Activated CD4-positive, alpha-beta T cell treated with anti-CD3 and anti-CD28 coated beads, Interleukin-2, amount 50 U/mL, for 4 hours (primary cell): ENCODE data around the gene UROD.

Experiments used
- DNase-seq, 2 experiments: peaks; one replicate each; pipeline ENCODE4 v3.0.0-alpha.2; 2020

UROD gene

DNA sequence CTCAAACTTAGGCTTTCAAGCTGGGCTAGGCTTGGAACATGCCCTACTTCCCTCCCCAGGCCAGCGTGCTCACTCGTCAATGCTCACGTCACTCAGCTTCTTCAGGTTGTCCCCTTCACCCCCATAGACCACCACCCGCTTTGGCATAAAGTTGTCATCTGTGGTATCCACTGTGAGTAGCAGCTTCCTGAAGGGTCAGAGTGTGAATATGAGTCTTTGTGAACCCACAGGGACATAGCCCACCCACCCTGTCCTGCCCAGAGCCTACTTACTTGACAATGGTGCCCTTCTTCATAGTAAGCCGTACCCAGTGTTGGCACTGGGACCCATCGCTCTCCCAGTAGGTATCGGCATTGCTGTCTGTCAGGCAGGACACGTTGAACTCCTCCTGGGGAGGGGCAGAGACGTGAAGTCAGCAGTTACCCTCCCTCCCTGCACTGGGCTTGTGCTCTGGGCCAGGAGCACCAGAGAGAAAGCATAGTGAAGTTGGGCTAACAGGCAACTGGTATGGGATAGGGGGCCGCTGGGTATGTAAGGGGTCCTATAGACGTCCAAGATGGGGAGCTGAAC is 2.7 kb upstream of the UROD start:
- no peak for DNase-seq

DNA sequence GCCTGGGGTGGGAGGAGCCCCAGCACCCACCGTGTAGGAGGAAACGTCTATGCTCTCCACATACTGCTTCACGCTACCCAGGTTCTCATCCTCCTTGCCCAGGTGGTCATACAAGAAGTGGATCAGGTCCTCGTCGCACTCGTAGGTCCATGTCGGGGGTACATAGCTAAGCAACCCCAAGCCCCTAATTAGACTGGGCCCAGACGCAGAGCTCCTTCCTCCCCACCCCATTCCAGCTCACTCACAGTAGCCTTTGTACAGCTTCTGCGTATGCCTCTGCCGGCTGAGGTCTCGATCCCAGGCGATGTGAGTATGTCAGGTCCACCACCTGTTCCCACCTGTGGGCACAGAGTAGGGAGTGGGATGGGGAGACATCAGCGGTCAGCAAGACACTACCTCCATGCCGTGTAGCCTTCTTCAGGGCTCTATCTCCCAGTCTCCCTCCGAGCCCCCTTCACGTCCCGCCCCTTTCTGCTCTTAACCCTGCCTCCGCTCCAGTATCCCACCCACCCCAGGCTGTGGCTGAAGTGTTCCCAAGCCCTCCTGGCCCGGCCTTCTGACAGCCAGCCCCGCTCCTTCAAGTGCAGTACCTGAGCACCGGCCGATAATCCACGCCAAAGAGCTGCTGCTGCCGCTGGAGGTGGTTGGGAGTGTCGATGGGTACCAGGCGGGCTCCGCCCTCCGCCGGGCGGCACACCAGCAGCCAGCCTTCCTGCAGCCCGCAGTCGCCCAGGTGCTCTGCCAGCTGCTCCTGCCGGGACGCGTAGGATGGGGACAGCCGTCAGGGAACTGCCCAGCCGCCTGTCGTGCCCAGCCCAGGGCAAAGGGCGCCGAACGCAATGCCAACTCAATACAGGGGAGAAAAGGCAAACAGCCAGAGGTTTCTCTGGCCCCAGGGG is 1.8 kb upstream of the UROD start:
- DNase-seq, result peak in 1 of 2 experiments; percentile 22

DNA sequence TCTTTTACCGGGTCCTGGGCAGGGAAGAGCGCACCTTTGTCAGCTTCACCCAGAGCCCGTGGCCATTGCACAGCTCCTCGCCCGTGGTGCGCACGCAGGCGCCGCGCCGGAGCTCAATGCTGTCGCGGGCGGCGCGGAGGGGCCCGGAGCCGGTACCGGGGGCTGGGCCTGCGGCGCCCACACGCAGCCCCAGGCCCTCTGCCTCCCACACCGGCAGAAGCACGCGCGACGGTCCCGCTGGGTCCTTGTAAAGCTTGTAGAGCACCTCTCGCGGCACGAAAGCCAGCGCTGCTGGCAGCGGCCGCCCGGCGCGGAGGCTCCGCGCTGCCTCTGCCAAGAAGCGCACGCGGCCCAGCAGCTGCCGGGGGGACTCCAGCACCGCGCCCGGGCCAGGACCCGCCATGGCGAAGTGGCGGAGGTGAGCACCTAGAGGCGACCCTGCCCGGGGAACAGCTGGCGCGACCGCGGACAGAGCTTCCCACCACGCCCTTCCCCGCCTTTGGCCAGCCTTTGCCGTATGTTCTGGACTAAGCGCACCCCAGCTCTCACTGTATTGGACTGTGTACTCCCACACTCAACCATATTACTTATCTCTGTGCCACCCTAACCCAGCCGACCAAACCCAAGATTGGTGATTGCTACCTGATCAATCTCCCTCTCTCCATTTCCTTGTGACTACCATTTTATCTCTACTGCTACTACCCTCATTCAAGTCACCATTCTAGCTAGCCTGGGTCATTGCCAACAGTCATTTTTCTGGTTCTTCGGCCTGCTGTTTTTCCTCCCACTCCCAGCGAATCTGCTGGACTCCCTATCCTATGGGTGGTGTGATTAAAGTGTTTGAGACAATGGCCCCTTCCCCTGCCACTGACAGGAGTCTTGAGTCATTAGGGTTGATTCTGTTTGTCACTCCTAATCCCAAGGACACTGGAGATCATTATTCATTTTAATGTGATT is 921 bp upstream of the UROD start, which contains the start of gene HECTD3:
TSS of gene HECTD3 (minus strand) at position 470 of the 957 bp plus-strand sequence. CDS start at position 403, 67 bp downstream.
- DNase-seq, result peak; percentile 52 to 54

DNA sequence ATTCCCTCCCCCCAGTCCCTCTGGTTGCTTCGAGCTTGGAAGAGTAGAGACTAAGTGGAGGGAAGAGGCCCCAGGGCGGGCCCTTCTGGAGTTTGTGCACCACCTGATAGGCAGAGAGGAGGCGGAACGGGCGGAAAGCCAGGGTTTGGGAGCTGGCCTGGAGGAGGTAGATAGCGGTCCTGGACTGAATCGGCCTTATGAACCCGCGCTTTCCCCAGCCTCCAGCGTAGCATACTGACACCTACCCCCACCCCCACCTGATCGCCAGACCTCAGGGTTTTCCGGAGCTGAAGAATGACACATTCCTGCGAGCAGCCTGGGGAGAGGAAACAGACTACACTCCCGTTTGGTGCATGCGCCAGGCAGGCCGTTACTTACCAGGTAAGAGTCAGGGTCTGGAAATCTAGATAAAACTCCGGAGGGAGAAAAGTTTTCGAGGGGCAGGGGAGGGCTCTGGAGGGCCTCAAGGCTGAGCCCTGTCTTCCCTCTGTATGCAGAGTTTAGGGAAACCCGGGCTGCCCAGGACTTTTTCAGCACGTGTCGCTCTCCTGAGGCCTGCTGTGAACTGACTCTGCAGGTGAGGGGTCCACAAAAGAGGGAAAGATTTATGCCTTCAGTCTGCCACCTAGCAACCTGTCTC is 705 bp downstream of the UROD start:
- peak; percentile 32 to 36 for DNase-seq

DNA sequence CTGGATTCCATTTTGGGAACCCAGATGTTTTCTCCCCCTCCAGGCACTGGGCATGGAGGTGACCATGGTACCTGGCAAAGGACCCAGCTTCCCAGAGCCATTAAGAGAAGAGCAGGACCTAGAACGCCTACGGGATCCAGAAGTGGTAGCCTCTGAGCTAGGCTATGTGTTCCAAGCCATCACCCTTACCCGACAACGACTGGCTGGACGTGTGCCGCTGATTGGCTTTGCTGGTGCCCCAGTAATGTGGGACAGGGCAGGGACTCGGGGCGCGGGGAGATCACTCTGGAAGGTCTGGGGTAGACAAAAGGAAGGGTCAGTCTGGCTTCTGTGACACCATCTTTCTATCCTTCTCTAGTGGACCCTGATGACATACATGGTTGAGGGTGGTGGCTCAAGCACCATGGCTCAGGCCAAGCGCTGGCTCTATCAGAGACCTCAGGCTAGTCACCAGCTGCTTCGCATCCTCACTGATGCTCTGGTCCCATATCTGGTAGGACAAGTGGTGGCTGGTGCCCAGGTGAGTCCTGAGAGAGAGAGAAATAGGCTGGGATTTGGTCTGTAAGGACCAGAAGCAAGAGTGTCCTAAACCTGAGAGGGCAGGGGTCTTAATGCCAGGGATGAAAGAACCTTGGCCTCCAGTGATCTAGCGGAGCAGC is 1.6 kb downstream of the UROD start:
- DNase-seq, result no peak

DNA sequence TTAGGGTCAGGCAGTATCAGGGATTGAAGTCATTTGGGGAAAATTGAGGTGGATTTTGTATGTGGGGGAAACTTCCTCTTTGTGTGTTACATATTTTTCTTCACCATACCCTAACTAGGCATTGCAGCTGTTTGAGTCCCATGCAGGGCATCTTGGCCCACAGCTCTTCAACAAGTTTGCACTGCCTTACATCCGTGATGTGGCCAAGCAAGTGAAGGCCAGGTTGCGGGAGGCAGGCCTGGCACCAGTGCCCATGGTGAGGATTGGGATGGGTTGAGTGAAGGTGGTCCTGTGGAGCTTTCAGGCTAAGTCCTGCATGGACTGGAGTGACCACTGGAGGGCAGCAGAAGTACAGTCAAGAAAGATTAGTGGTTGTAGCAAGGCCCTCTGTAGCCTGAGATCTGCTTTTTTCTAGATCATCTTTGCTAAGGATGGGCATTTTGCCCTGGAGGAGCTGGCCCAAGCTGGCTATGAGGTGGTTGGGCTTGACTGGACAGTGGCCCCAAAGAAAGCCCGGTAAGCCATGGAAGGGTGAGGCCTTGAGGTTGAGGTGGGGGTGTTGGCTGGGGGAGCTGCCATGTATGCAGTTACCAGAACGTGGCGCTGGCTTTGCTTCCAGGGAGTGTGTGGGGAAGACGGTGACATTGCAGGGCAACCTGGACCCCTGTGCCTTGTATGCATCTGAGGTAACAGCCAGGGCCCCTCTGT is 2.4 kb downstream of the UROD start:
- peak; percentile 76 to 80 for DNase-seq

DNA sequence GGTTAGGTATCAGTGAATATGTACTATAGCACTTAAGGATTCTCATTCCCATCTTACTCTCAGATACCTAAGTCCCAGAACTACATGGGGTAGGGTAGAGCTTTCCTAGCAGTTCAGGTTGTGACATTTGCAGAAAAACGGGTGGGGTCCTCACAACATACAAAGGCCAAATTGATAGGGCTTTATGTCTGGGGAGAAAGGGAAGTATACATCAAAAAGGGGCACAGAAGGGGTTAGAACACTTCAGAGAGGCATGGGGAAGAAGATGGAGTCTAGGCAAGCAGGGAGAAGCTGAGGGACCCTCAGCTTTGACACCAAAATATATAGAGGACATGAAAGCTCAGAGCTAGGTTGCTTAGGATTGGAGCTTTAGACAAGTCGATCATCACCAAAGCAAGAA is 3.6 kb downstream of the UROD start:
- DNase-seq, result no peak

DNA sequence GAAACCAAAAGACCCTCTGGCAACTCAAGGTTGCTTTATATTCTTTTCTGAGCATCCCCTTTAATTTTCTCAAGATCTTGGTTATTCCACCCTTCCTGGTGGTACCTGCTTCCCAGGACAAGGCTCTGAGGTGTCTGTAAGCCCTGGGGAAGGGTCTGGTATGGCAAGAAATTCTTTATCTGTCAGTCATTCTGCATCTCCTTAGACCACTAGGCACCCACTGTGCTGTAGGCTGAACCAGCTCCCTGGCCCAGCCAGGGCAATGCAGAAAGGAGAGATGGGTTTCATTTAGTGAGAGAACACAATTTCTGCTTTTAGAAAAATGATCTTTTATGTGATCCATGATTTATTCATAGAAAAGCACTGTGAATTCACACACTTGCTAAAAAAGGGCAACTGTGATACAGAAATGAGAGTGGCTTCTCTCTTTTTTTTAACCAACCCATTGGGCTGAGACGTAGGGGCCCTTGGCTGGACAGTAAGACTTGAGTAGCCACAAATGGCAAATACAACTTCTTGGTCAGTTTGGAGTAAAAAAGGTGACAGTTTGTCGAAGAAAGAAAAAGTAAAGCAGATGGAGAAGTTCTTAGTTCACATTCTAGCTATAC is 4.1 kb downstream of the UROD start:
- DNase-seq, result no peak

DNA sequence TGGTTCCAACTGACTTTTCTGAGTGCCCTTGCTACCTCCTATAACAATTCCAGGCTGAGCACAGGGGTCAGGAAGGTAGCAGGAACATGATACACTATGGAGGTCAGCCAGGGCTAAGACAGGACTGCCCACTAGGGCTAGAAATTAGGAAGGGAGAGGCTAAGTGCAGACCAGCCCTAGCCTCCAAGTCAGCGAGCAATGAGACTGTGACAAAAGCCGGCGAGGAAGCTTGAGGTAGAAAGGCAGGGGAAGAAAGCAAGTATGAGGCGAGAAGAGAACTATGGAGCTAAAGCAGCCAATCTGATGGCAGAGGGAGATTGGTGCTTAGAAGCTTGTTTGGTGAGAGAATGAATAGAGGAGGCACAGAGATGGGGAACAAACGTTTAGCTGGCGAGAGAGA is 4.7 kb downstream of the UROD start:
- no peak for DNase-seq

DNA sequence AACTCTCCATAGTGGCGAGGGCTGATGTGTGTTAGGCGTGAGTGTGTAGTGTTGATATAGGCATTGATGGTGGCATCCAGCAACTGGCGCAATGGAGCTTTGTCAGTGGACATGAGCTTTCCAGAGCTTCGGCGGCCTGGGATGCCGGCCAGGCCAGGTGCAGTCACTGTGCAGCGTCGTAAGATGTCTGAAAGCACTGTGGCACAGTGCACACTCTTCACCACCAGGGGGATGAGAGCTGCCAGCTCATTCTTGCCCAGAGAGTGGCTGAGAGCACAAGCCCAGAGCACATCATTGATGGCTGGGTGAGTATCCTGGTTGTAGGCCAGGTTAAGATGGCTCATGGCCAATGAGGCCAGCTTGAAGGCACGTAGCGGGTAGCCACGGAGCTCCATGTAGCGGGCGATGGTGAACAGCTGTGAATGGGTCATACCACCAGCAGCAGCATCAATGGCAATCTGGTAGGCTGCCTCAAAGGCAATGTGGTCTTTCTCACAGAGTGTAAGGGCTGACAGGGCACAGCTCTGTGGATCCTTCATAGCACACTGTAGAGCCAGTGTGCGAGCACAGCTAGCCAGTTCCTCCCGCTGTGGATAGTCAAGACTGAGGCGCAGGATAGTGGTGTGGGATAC is 6.7 kb downstream of the UROD start:
- DNase-seq, result peak; percentile 58 to 60

DNA sequence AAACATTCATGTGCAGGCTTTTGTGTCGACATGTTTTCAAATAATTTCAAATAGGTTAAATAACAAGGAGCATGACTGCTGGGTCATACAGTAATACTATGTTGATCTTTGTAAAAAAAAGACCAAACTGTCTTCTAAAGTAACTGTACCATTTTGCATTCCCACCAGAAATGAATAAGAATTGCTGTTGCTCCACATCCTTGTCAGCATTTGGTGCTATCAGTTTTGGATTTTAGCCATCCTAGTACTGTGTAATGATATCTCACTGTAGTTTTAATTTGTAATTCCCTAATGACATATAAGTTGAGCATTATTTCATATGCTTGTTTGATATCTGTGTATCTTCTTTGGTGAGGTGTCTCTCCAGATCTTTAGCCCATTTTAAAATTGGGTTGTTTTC is 11.6 kb downstream of the UROD start:
- DNase-seq, result no peak

DNA sequence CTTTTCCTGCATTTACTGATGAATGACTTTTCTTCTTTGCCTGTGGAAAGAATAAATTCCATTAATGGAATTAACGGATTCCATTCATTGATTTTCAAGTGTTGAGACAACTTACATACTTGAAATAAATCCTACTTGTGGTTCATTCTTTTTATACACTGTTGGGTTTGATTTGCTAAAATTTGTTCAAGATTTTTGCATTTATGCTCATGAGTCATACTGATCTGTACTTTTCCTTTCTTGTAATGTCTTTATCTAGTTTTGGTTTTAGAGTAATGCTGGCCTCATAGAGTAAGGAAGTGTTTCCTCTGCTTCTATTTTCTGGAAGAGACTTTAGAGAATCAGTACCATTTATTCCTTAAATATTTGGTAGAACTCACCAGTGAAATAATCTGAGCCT is 14.4 kb downstream of the UROD start:
- no peak for DNase-seq

DNA sequence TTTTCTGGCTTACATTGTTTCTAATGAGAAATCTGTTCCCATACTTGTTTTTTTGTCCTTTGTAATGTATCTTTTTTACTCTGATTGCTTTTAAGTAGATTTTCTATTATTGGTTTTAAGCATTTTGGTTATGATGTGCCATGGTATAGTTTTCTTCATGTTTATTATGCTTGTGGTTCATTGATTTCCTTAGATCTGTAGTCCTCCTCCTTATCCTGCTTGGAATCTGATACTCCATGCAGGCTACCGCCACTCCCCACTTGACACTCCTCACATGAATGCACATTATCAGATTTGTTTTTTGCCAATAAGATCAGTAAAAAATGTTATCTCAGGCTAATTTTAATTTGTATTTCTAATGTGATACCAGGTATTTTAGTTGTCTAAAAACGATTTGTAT is 20.8 kb downstream of the UROD start:
- no peak for DNase-seq

DNA sequence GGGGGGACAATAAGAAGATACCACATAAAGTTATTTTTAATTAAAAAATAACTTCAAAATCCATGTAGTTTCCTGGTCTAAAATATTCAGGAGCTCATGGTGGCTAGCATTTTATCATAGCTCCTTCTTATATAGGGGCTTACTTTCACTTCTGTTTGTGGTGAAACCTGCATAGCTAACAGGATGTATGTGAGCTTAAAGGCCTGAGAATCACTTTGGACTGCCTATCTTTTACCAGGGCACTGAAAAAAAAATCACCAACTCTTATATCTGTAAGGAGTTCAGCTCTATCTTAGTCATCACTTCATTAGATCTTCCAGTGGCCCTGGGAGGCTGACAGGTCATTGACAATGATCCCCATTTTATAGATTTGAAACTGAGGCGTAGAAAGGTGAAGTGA is 21.3 kb downstream of the UROD start:
- DNase-seq, result no peak

DNA sequence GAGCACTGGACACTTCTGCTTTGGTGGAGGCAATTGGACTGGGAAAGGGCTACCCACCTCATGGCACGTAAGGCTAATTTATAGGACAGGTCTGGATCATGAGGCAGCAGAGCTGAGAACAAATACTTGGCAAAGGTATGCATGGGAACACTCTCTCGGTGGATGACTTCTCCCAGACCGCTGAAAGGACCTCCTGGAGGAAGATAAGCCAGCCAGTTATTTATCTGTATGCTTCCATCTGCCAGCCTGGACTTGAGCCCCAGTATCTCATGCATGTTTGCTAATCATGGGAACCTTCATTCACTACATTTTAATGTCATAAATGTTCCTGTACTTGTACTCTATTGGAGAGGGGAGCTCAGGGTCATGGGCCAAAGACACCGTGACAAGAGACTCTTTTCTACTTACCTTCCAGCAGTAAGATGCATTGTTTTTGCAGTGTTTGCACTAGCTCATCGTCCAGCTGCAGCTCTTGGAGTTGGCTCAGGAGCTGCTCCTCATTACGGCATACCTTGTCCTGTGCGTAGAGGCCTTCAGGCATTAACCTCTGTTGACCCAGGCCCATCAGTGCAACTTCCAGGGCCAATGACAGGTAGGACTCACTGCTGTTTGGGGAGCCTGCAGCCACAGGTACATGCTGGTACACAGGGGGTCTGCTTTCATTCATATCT is 23.7 kb downstream of the UROD start:
- no peak for DNase-seq

DNA sequence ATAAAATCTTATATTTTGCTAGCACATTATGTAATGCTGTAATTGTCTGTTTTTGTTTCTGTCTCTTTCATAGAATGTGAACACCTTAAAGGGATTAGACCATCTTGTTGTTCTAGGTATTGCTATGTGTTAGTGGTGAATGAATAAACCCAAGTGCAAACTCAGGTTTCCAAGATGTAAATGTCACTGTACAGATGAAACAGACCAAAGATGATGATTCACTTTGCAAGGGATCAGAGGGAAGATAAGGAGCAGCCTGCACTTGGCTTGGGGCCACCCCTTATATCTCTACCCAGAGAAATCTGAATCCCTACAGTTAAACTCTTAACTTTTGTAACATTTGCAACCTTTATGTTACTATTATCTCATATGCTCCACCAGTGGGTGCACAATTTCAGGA is 25.4 kb downstream of the UROD start:
- DNase-seq, result no peak

DNA sequence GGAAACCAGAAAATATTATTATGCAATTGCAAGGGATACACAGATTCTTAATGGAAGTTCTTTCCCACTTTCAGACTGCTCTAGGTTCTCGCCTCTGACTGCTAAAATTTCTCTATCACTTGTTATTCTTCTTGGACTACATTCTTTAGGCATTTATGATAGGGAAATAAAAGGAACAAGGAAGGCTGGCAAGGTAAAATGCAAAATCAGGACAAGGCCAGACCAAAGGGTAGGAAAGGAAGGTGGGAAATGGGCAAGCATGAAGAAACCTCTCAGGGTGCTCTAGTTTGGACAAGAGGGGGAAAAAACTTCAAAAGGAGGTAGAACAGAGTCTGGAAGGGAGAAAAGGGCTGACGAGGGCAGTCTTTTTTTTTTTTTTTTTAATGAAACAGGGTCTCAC is 26.2 kb downstream of the UROD start:
- no peak for DNase-seq

DNA sequence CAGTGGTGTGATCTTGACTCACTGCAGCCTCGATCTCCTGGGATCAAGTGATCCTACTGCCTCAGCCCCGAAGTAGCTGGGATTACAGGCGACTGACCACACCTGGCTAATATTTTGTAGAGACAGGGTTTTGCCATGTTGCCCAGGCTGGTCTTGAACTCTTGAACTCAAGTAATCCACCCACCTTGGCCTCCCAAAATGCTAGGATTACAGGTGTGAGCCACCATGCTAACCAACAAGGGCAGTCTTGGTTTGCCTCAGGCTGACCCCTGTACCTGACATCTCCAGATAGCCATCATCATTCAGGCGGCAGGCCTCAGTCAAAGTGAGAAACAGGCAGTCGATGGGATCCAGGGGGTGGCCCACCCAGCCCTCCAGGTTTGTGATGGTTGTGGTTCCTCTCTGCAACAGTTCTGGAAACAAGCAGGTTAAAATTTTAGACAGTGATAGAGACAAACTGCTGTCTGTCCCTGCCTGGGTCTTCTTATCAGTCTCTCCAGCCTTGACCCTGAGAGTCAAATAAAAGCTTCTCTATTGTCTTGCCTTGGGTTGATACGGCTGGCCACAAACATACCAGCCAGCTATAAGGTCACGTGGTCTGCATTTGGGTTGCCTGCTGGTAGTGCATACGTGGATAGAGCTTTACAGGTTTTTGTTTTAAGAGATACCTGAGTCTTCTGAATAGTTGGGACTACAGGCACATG is 26.8 kb downstream of the UROD start:
- DNase-seq, result no peak

DNA sequence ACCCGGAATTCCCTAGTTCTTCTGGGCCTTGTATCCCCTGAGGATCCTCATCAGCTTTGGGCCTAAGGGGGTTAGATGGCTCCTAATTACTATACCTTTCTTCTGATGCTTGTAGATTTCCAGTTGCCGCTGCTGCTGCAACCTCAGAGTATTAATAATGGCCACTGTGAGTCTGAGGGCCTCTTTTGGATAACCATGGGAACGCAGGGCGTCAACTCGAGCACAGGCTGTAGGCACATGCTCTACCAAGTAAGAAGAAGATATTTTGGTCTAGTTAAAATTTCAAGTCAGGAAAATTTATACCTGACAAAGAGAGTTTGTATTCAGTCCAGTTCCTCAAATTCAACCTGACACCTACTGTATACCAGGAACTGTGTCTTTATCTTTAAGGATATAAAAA is 28.2 kb downstream of the UROD start:
- no peak for DNase-seq
